HCT116 (cell line): ENCODE data around the gene GAD2.

Experiments used
- CTCF ChIP-seq, 3 experiments: fragments of 200-600 bp in 1 of 3; sonication (generic) in 1 of 3; IDR thresholded peaks in 2 of 3; conservative IDR thresholded peaks in 1 of 3; 2 replicates each; pipeline ENCODE4 v1.5.1; 2012 to 2017; ENCODE audit warnings: low read depth in 2 of 3, low read length in 2 of 3, antibody characterized with exemption in 1 of 3, borderline replicate concordance in 1 of 3, control low read depth in 1 of 3, mild to moderate bottlenecking in 1 of 3, mixed read lengths in 1 of 3, mixed run types in 1 of 3, moderate library complexity in 1 of 3; ENCODE audit not compliant: insufficient read depth in 1 of 3
- EZH2 ChIP-seq: fragments of 200-600 bp; sonication (generic); IDR thresholded peaks from 2 replicates; pipeline ENCODE4 v1.6.1; 2017; ENCODE audit warnings: antibody characterized with exemption, mixed run types
- POLR2A ChIP-seq: IDR thresholded peaks from 2 replicates; pipeline ENCODE4 v1.7.0; 2011; ENCODE audit warnings: borderline replicate concordance; ENCODE audit not compliant: insufficient read depth, insufficient read length; ENCODE audit errors: extremely low read depth
- POLR2AphosphoS5 ChIP-seq: IDR thresholded peaks from 2 replicates; pipeline ENCODE4 v1.6.1; 2011; ENCODE audit warnings: mild to moderate bottlenecking, low read depth, low read length, moderate library complexity
- RAD21 ChIP-seq: IDR thresholded peaks from 2 replicates; pipeline ENCODE4 v1.6.1; 2012; ENCODE audit warnings: low read depth, mild to moderate bottlenecking
- REST ChIP-seq: IDR thresholded peaks from 2 replicates; pipeline ENCODE4 v1.6.1; 2012; ENCODE audit warnings: low read depth
- SIN3A ChIP-seq: IDR thresholded peaks from 2 replicates; pipeline ENCODE4 v1.6.1; 2012; ENCODE audit warnings: low read depth
- SP1 ChIP-seq: IDR thresholded peaks from 2 replicates; pipeline ENCODE4 v1.6.1; 2012; ENCODE audit warnings: low read depth
- TF ChIP-seq, protein P1 (sequence below): IDR thresholded peaks from 2 replicates; pipeline ENCODE4 v1.6.1; 2012

DNA sequence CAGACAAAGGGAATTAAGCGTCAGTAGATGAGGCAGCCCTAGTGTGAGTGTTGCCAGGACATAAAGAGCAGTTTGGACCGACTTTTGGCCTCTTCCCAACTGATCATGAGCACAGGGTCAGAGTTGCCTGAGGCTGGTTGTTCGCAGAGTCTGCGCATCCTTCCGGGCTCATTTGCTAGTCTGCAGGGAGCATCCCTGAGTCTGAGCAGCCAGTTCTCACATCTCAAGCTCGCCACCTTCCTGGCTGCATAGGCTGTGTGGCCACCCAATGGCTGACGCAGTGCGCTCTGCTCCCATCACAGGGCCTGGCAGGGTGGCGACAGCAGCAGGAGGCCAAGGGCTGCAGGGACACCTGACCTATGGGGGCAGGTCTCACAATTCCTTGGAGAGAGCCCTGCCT is 5.0 kb downstream of the GAD2 start:
- TF ChIP-seq CTCF (IDR thresholded peaks at IDR 0.05 in 2 of 3, conservative IDR thresholded peaks at IDR 0.05 in 1 of 3; ENCODE audit: borderline replicate concordance in 1 of 3, insufficient read depth in 1 of 3, low read depth in 2 of 3, low read length in 2 of 3) (no peak), EZH2 (no peak), POLR2AphosphoS5 (no peak), REST (no peak), RAD21 (no peak), POLR2A (no peak), SP1 (no peak), SIN3A (no peak)
- TF ChIP-seq, protein P1, sequence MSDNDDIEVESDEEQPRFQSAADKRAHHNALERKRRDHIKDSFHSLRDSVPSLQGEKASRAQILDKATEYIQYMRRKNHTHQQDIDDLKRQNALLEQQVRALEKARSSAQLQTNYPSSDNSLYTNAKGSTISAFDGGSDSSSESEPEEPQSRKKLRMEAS: no peak
